Loucy (cell line): ENCODE measurements around the gene SMAD5.

Source experiments
- CTCF ChIP-seq: fragments of 200-600 bp; sonication (generic); conservative IDR thresholded peaks from 2 replicates; pipeline ENCODE4 v1.5.1; 2014; ENCODE audit warnings: mild to moderate bottlenecking, antibody characterized with exemption, low read length
- EZH2phosphoT487 ChIP-seq: fragments of 200-600 bp; IDR thresholded peaks from 2 replicates; pipeline ENCODE4 v1.6.1; 2018; ENCODE audit warnings: antibody characterized with exemption, mild to moderate bottlenecking, moderate library complexity, borderline replicate concordance

GRCh38 chr5:136226401-136226800 is 93.8 kb downstream of the SMAD5 start:
- TF ChIP-seq CTCF (no peak), EZH2phosphoT487 (no peak)
